Activated CD8-positive, alpha-beta memory T cell treated with anti-CD3 and anti-CD28 coated beads, Interleukin-2, amount 10 ng/mL, durations not matched to agents 7 days and 5 days (primary cell): ENCODE results near the gene TJP1. TPM values are rescaled to one million over a fixed set of nuclear protein-coding genes. Genes with fewer than 3 reads are reported as not detected.

ENCODE experiments used
- ATAC-seq: fragments of 150-1000 bp; cut with Tn5 transposase; one replicate; pipeline ENCODE4 v1.10.0; 2021; ENCODE audit warnings: moderate library complexity
- CTCF ChIA-PET: fragments of 350-600 bp; sonication (Branson Sonifier 250); formaldehyde crosslinking; loops from one replicate; lab custom pipeline; 2021; ENCODE audit warnings: antibody characterized with exemption; lab: Charles Lee
- DNase-seq: peaks from one replicate; pipeline ENCODE4 v3.0.0-alpha.2; 2020
- H3K27ac Mint-ChIP-seq: one replicate; pipeline ENCODE4 v1.8.0; 2021; ENCODE audit warnings: mild to moderate bottlenecking, mixed read lengths
- H3K27me3 Mint-ChIP-seq: one replicate; pipeline ENCODE4 v1.8.0; 2021; ENCODE audit warnings: mixed read lengths
- H3K36me3 Mint-ChIP-seq: one replicate; pipeline ENCODE4 v1.8.0; 2021; ENCODE audit warnings: mild to moderate bottlenecking, mixed read lengths
- H3K4me1 Mint-ChIP-seq: one replicate; pipeline ENCODE4 v1.8.0; 2021; ENCODE audit warnings: mixed read lengths
- H3K4me3 Mint-ChIP-seq: one replicate; pipeline ENCODE4 v1.8.0; 2021; ENCODE audit warnings: mild to moderate bottlenecking, moderate library complexity, mixed read lengths
- H3K9me3 Mint-ChIP-seq: one replicate; pipeline ENCODE4 v1.8.0; 2022; ENCODE audit warnings: low read depth, mixed read lengths
- total RNA-seq, 2 experiments: library from RNA; stranded (reverse); gene quantifications; one replicate each; pipeline ENCODE4 v1.2.3, GENCODE V29; 2021

Gene TJP1
- total RNA-seq, 2 experiments from 2014 or later: not detected

DNA sequence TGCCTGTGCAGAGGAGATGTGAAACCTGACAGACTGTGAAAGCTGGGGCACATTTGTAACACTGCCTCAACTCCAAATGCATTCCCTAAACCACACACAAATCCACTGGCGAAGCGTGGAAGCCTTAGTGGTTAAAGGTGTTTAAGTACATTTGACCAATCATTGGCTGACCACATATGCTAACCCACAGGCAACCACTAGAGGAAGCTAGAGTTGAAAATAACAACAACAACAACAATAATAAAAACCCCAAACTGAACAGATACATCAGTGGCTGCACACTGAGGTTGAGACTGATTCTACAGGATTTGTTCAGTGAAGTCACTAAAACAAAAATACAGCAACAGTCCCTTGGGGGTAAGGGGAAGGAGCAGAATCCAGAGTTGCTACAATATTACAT, 129.7 kb downstream of the TJP1 start:
- Mint-ChIP-seq H3K4me1 (no peaks in the 10 kb centered on the region), H3K9me3 (no peaks in the 10 kb centered on the region), H3K27me3 (peaks cover 8% of the 10 kb centered on the region), H3K36me3 (no peaks in the 10 kb centered on the region), H3K4me3 (no peak overlapping the region), H3K27ac (no peak overlapping the region)
- DNase-seq (peak; percentile 19), ATAC-seq (no peak)
- CTCF ChIA-PET: no interaction called here

DNA sequence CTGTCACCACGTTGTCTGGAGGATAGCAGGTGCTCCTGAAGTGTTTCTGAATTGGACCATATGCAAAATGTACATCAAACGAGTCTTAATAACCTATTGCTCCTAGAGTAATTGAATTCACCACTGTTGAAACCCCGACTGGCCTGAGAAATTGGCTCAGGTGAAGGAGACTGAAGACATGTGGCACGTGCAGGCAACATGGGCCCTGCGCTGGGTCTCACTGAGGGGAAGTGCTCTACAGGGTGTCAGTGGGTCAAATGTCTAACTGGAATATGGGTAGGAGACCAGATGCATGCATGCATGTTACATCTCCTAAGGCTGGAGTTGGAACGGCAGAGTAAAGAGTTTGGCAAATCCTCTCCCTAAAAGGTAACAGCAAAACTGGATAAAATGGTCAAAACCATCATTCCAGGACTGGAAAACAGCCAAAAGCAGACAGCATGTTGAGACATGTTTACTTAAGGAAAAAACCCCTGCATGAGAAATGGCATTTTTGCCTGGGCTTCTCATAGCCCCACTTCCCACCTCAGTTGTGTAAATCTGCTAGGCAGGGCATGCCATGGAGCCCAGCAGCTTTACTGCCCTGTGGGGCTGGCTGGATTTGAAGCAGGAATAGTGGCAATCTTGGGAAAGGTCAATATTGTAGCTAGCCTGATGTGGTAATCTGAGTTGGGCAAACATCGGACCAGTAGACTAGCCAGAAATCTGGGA, 131.3 kb downstream of the TJP1 start:
- DNase-seq: no peak
- no peak for ATAC-seq
- Mint-ChIP-seq H3K4me3 (no peak overlapping the region), H3K9me3 (no peaks in the 10 kb centered on the region), H3K27me3 (peaks cover 8% of the 10 kb centered on the region), H3K27ac (no peak overlapping the region), H3K4me1 (no peaks in the 10 kb centered on the region), H3K36me3 (no peaks in the 10 kb centered on the region)
- CTCF ChIA-PET: no interaction called here

DNA sequence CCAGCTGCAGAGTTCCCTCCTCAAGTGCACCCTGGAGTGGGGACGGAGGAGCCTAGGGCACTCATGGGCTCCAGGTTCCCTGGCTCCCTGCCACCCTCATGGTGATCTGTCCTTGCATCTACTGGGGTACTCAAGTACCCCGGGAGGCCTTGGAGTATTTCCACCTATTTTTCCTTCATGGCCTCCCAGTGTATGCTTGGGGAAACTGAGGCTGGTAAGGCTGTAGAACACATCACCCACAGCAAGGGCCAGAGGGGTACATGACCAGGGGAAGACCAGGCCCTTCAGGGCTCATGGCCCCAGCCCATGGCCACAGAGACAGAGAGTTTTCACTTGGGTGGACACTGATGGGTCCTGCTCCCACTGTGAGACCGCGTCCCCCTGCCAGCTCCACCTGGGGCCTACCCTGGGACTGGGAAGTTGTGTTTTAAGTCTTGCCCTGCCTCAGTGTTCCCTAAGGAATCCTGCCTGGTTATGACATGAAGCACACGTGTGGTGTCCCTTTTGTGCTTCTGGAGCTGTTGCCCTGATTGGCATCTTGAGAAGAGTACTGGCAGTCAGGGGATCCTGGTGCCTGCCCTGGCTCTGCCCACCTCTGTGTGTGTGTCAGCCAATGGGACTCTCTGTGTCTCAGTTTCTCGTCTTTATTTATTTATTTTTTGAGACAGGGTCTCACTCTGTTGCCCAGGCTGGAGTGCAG, 132.8 kb downstream of the TJP1 start:
- ATAC-seq: no peak
- Mint-ChIP-seq H3K36me3 (no peaks in the 10 kb centered on the region), H3K27me3 (peaks cover 8% of the 10 kb centered on the region), H3K4me1 (no peaks in the 10 kb centered on the region), H3K9me3 (no peaks in the 10 kb centered on the region), H3K4me3 (no peak overlapping the region), H3K27ac (no peak overlapping the region)
- CTCF ChIA-PET: no interaction called here
- DNase-seq: no peak

DNA sequence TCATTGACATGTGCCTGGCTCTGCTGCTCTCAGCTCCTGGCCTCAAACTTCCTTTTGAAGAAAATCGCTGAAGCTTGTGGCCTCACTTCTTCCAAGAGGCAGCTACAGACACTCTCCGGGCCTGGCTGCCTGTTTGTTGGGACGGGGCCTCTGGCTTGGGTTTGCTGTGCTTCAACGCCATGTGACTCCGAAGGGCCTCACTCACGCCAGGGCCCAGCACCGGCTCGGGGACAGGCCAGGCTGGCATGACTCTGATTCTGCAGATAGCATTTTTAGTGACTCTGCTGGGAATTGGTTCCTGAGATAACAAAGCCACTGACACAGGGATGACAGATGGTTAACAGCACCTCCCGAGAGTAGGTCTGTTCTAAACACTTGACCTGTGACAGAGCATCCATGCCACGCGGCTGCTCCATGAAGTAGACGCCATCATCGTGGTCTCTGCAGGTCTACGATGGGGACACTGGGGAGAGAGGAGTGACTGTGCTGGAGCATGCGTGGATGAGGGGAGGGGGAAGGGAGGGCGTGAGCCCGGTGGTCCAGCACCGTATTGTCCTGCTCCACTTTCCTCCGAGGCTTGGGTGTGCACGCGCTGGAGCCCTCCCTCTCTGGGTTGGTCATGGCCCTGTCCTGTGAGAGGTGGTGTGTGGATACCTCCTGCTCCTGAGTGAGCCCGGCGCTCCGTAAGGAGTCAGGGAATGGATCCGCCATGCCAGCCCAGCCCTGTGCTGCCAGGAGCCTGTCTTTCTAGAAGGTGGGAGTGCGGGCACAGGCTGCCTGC, 133.6 kb downstream of the TJP1 start:
- Mint-ChIP-seq H3K4me1 (no peaks in the 10 kb centered on the region), H3K27ac (no peak overlapping the region), H3K4me3 (no peak overlapping the region), H3K9me3 (no peaks in the 10 kb centered on the region), H3K27me3 (peaks cover 7% of the 10 kb centered on the region), H3K36me3 (no peaks in the 10 kb centered on the region)
- CTCF ChIA-PET: no interaction called here
- DNase-seq (no peak), ATAC-seq (no peak)

DNA sequence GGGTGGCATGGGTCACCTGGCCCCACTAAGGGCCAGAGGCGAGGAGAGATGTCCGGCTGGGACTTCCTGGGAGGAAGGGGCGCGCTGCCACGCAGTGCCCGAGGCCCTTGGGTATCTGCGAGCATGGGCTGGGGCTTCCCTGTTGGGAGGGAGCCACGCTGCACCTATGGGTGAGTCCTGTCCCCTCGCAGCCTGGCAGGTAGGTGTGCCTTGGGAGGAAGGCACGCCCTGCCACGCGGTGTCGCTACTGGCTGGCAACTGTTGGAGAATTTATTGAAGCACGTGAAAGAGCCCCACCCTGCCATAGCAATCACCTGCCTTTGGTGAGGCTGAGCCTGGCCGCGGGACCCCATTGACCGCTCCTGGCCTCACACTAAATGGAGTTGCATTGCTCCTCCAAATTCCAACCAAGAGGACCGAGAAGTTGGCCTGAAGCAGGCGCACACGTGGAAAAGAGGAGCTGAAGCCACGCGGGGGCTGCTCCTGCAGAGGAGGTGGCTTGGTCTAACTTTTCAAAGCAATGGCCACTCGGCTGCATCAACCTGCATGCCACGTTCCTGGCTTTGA, 134.2 kb downstream of the TJP1 start:
- no peak for DNase-seq
- ATAC-seq: no peak
- Mint-ChIP-seq H3K4me3 (no peak overlapping the region), H3K4me1 (no peaks in the 10 kb centered on the region), H3K27ac (no peak overlapping the region), H3K36me3 (no peaks in the 10 kb centered on the region), H3K9me3 (no peaks in the 10 kb centered on the region), H3K27me3 (peaks cover 3% of the 10 kb centered on the region)
- CTCF ChIA-PET: no interaction called here

DNA sequence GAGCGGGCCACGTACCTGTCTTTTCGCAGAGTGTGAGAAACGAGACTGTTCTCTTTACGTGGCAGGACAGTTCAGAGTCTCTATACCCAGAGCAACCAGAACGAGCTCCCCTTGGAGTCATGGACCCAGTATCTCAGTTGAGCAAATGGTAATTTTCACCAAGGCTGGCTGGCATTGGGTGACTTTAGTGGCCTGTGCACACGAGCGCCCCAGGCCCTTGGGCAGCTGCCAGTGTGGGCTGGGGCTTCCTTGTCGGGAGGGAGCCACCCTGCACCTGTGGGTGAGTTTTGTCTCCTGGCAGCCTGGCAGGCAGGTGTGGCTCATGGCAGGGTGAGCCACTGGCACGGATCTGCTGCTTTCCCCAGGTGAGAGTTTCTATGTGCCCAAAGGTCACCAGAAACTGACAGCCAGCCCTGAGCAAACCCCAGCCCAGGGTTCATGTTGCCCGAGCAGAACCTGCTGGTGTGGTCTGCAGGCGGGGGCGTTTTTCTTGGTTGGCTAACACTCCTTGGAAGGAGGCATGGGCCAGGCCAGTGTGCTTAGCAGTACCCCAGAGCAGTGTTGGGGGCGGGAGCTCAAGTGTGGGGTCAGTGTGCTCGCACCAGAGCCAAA, 135.0 kb downstream of the TJP1 start:
- no peaks in the 10 kb centered on the region for H3K4me1 Mint-ChIP-seq
- no peak for DNase-seq
- CTCF ChIA-PET: no interaction called here
- H3K9me3 Mint-ChIP-seq: no peaks in the 10 kb centered on the region
- H3K27ac Mint-ChIP-seq: no peak overlapping the region
- H3K36me3 Mint-ChIP-seq: no peaks in the 10 kb centered on the region
- ATAC-seq: no peak
- H3K4me3 Mint-ChIP-seq: no peak overlapping the region
- no peaks in the 10 kb centered on the region for H3K27me3 Mint-ChIP-seq

DNA sequence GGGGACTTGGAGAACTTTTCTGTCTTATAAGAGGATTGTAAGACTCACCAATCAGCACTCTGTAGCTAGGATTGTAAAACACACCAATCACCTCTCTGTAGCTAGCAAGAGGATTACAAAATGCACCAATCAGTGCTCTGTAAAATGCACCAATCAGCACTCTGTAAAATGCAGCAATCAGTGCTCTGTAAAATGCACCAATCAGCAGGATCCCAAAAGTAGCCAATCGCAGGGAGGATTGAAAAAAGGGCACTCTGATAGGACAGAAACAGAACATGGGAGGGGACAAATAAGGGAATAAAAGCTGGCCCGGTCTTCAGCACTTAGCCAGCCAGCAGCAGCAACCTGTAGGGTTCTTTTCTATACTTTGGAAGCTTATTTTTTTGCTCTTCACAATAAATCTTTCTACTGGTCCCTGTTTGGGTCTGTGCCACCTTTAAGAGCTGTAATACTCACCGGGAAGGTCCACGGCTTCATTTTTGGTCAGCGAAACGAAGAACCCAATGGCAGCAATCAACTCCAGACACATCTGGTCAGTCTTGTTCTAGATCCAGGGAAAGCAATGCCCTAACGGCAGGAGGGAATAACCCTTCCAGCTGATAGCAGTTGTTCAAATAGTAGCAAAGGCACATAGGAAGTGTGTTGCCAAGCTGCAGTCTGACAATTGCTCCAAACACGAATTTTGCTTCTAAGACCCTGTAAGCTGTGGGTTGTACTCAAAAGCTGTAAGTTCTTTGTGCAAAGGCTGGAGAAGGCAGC, 135.6 kb downstream of the TJP1 start:
- CTCF ChIA-PET: no interaction called here
- Mint-ChIP-seq H3K4me3 (no peak overlapping the region), H3K4me1 (no peaks in the 10 kb centered on the region), H3K36me3 (no peaks in the 10 kb centered on the region), H3K27me3 (no peaks in the 10 kb centered on the region), H3K9me3 (no peaks in the 10 kb centered on the region), H3K27ac (no peak overlapping the region)
- ATAC-seq (no peak), DNase-seq (no peak)

DNA sequence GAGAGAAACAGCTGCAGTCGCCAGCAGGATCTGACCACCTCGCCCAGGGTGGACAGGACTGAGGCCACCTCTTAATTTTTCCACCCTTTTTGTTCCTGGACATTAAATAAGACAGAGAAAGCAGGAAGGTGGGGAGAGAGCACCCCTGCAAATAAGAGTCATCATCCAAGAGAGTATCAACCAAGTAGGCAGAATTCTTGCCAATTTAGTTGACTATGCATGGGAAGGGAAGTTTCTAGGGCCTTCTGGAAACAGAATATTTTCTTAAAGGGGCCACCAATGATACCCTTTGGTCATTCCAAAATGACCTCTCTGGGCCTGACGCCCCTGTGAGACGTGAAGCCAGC, 136.2 kb downstream of the TJP1 start:
- DNase-seq (no peak), ATAC-seq (no peak)
- Mint-ChIP-seq H3K27me3 (no peaks in the 10 kb centered on the region), H3K9me3 (no peaks in the 10 kb centered on the region), H3K4me3 (no peak overlapping the region), H3K4me1 (no peaks in the 10 kb centered on the region), H3K36me3 (no peaks in the 10 kb centered on the region), H3K27ac (no peak overlapping the region)
- CTCF ChIA-PET: no interaction called here

DNA sequence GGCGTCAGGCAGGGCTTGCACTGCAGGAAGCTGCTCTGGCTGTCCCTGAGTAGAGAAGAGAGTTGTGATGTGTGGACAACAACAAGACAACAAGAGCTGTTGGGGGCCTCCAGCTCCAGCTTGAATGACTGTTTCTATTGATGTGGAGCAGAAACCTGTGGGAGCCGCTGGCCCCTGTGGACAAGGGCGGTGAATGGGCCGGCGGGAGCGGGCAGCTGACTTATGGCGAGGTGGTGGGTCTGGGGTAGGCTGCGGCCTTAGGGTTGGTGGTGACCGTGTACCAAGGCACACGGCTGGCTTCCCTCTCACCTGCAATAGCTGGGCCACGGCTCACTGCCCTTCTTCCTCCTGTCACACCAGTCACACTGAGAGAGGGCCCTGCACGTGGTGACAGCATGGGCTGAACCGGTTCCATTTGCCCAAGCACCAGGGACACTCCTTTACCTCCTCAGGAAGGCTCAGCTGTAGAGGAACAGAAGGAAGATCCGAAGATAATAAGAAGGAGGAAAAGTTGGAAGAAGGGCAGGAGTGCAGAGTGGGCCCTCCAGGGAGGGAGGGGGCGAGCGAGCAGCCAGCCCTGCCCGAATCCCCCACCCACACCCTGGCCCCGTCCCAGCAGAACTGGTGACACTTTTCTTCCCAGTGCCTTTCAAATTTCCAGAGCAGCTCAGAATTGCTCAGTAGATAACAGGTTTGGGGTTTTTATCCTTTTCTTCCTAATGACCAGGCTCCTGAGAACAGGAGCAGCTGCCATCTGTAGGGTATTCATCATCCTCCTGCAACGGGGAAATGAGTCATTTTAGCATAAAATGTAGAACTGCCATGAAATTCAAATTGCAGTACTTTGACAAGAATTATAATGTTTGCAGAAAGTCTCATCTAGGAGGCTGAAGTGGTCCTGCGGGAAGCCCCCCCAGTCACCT, 136.9 kb downstream of the TJP1 start:
- no peak for DNase-seq
- no peak overlapping the region for H3K27ac Mint-ChIP-seq
- no peaks in the 10 kb centered on the region for H3K36me3 Mint-ChIP-seq
- H3K4me3 Mint-ChIP-seq: no peak overlapping the region
- ATAC-seq: no peak
- H3K27me3 Mint-ChIP-seq: no peaks in the 10 kb centered on the region
- H3K9me3 Mint-ChIP-seq: no peaks in the 10 kb centered on the region
- CTCF ChIA-PET: no interaction called here
- H3K4me1 Mint-ChIP-seq: no peaks in the 10 kb centered on the region

DNA sequence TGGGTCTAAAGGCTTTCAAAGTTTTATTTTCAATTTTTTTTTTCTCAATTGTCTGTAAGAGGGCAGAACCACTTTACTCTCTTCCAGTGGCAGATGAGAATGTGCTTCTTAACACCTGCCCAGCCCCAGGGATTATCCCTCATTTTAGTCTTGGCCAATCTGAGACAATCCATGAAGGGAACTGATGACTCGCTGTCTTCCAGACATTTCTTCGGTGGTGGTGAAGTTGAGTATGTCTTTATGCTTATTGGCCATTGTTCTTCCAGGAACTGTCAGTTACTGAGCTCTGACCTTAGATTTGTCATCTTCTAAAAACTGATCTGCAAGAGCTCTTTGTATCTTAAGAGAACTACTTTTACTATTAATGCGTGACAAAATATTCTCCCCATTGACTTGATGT, 139.5 kb downstream of the TJP1 start:
- CTCF ChIA-PET: no interaction called here
- DNase-seq (no peak), ATAC-seq (no peak)
- Mint-ChIP-seq H3K9me3 (no peaks in the 10 kb centered on the region), H3K36me3 (no peaks in the 10 kb centered on the region), H3K27me3 (no peaks in the 10 kb centered on the region), H3K27ac (no peak overlapping the region), H3K4me3 (no peak overlapping the region), H3K4me1 (no peaks in the 10 kb centered on the region)

DNA sequence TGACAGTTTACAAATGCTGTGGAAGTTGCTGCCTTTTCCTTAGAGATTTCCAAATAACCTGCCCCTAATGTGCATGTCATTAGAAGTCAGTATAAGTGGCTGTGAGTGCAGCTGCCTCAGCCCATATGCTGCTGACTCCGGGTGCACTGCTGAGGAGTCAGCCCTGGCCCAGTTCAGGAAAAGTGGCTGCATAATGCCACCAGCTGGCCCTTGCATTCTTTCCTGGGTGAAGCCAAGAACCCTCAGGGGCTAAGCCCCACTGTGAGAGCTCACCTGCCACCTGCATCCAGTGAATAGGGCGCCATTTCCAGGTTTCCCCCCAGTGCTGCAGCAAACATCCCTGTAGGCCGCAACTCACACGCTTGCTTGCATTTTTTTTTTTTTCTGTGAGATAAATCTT, 139.9 kb downstream of the TJP1 start:
- DNase-seq (no peak), ATAC-seq (no peak)
- CTCF ChIA-PET: no interaction called here
- Mint-ChIP-seq H3K4me1 (no peaks in the 10 kb centered on the region), H3K36me3 (no peaks in the 10 kb centered on the region), H3K27ac (no peak overlapping the region), H3K4me3 (no peak overlapping the region), H3K27me3 (peaks cover 2% of the 10 kb centered on the region), H3K9me3 (no peaks in the 10 kb centered on the region)

DNA sequence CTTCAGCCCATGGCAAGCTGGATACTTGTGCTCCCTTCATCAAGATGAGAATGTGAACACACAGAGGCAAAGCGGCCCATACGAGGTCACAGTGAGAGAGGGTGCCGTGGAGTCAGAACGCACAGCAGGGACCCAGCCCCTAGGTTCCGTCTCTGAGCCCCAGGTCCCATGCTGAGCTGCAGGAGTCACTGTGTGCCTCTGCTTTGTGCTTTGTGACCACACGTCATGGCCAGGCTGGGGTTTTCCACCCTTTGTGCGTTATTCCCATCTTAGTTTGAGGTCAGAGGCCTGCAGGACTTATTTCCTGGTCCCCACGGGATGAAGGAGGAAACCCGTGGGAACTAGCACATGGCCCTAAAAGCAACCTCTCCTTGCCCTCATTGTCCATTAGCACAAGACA, 140.3 kb downstream of the TJP1 start:
- H3K27ac Mint-ChIP-seq: no peak overlapping the region
- peaks cover 6% of the 10 kb centered on the region for H3K27me3 Mint-ChIP-seq
- H3K4me1 Mint-ChIP-seq: no peaks in the 10 kb centered on the region
- CTCF ChIA-PET: no interaction called here
- no peaks in the 10 kb centered on the region for H3K9me3 Mint-ChIP-seq
- no peaks in the 10 kb centered on the region for H3K36me3 Mint-ChIP-seq
- ATAC-seq: no peak
- no peak for DNase-seq
- H3K4me3 Mint-ChIP-seq: no peak overlapping the region
